ENCODE data around the gene TOPBP1.
"Not testable (repeated sequence)": the region's sequence is repeated elsewhere in the genome, so short reads cannot be mapped to it uniquely, and the experiment has no call there.

Gene TOPBP1

DNA sequence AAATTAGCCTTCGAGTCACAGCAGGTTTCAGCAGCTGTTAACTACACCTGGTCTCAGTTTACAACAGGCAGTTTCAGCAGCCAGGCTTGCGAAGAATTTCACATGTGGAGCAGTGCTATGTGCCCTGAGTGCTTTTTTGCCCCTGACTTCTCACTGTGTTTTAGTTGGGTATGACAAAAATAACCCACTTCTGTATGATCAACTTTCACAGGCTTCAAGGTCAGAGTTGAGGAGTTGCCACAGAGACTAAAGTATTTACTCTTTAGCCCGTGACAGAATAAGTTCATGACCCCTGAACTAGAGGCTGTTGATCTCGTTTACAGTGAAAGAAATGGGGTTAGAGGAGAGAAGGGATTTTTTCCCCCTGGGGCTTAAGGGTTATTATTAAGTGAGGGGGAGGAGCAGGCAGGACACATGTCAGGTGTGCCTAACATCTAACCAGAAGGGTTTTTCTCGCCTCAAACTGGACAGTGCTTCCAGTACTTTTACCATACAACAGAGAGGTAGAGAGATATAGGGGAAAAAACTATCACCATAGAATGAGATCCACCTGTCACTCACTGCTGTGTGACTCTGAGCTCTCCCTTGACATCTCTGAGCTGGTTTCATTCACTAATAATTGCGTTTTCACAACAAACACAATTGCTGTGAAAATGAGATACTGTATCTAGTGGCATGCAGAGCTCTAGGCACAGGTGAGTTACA lies 14.0 kb upstream of the TOPBP1 start:
- no peak for DNase-seq (ENCODE audit: low read depth)
- H3K4me3 ChIP-seq (ENCODE audit: low read depth, low read length): no peak overlapping the region

DNA sequence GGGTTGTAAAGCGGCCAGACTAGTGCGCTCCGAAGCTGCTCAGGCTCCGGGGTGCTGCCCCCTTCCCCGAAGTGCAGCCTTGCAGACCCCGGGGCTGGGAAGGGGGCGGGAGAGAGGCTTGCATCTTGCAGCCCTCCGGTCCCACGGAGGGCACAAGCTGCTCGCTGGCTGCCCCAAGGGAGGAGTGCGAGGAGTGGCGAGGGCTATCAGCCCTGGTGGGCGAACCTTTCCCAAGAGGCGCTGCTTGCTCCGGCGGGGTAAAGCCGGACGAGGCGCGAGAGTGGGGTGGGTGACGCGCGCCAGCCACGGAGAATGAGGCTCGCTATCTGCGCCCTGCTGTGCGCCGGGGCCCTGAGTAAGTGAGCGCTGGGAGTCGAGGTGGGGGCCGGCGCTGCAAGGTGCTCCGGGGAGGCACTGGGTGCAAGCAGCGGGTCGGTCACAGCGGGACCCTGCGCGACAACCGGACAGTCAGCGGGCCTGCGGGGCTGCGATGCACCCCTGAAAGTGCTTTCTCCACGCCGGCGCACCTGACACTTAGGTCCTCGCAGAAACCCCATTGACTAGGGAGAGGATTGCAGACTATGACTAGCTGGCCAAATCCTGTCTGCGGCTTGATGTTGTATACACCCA lies 12.7 kb upstream of the TOPBP1 start:
- no peak overlapping the region for H3K4me3 ChIP-seq (ENCODE audit: low read depth, low read length)
- no peak for DNase-seq (ENCODE audit: low read depth)

DNA sequence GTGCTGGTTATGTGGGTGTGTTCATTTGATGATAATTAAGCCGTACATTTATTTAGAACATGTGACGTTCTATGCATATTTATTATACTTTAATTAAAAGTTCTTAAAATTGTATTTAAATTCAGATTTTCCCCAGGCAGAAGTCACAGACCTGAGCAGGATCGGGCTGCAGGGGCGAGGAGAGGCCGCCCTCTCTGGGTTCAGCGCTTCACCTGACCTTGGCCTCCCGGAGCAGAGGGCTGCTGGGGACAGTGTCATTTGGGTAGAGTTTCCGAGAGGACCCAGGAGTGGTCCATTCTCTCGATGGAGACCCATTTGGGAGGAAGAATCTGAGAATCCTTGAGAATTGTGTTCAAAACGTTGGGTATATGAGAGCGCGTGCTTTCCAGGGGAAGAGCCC lies 12.0 kb upstream of the TOPBP1 start:
- no peak overlapping the region for H3K4me3 ChIP-seq (ENCODE audit: low read depth, low read length)
- no peak for DNase-seq (ENCODE audit: low read depth)

DNA sequence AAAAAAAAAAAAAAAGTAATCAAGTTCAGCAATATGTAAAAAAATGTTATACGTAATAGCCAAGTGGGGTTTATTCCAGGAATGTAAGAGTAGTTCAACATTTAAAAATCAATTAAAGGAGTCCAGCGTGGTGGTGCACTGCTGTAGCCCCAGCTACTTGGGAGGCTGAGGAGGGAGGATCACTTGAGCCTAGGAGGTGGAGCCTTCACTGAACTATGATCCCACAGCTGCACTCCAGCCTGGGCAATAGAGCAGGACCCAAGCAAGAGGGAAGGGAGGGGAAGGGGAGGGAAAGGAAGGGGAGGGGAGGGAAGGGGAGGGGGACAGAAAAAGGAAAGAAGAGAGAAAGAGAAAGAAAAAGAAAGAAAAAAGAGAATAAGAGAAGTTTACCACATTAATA lies 10.7 kb upstream of the TOPBP1 start:
- DNase-seq (ENCODE audit: low read depth): no peak
- H3K4me3 ChIP-seq (ENCODE audit: low read depth, low read length): no peak overlapping the region

DNA sequence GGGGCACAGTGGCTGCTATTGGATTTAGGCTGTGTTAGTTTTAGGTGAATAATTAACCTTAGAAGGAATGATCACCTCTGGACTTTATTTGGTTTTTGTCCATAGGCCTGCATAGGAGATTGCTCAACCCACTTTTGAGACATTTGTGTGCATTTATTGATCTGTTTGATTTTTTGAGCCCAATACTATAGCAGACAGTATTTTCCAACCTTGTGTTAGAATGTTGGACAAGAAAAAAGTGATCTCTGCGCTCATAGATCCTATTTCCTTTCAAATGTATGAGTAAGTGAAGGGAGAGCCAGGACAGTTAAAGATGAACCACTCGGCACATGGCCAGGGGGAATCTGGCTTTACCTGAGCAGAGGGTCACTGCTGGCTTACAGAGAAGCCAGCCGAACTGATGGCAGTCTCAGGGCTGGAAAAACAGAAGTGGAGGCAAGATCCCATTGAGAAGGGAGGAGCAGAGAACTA lies 8.8 kb upstream of the TOPBP1 start:
- no peak for DNase-seq (ENCODE audit: low read depth)
- no peak overlapping the region for H3K4me3 ChIP-seq (ENCODE audit: low read depth, low read length)

DNA sequence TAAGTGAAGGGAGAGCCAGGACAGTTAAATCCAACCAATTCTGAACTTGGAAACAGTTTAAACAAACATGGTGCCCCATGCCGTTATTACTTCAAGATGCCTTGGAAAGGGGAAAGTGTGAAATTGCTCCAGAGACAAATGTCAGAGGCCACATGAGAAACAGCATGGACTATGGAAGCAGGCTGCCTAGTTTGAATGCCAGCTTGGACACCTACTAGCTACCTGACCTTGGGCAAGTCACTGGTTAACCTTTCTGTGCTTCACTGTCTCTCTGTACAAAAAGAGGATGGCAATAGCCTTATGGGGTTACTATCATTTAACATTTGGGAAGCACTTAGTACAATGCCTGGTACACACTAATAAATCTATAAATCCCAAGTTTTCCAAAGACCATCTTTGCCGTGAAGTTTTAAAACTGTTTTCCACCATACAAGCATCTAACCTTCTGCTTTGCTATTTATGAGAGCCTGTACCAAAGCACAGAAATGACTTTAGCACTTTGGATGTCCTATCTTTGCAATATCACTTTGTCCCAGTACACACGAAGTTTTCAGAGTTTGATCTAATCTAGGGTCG lies 8.3 kb upstream of the TOPBP1 start:
- DNase-seq (ENCODE audit: low read depth): no peak
- H3K4me3 ChIP-seq (ENCODE audit: low read depth, low read length): no peak overlapping the region

DNA sequence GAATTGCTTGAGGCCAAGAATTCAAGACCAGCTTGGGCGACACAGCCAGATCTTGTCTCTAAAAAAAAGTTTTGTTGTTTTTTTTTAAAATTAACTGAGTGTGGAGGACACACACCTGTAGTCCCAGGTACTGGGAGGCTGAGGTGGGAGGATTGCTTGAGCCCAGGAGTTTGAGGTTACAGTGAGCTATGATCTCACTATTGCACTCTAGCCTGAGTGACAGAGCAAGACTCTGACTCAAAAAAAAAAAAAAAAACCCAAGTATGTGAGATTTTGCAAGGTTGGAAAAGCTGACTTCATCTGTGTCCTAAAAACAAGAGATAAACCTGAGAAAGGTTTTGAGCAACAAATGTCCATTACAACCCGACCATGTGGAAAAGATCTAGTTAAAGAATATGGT lies 5.4 kb upstream of the TOPBP1 start:
- H3K4me3 ChIP-seq (ENCODE audit: low read depth, low read length): no peak overlapping the region

DNA sequence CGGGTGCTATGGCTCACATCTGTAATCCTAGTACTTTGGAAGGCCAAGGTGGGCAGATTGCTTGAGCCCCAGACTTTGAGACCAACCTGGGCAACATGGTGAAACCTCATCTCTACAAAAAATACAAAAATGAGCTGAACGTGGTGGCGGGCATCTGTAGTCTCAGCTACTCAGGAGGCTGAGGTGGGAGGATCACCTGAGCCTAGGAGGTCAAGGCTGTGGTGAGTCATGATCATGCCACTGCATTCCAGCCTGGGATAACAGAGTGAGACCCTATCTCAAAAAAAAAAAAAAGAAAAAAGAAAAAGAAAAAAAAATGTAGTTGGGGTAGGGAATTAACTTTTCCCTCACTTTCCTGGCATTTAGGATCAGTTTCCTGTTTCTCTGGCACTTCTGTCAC lies 3.4 kb upstream of the TOPBP1 start:
- not testable (repeated sequence) for H3K4me3 ChIP-seq (ENCODE audit: low read depth, low read length); DNase-seq (ENCODE audit: low read depth)

More for the DNA sequence above, 5.4 kb upstream of the TOPBP1 start:
- no peak for DNase-seq (ENCODE audit: low read depth)

DNA sequence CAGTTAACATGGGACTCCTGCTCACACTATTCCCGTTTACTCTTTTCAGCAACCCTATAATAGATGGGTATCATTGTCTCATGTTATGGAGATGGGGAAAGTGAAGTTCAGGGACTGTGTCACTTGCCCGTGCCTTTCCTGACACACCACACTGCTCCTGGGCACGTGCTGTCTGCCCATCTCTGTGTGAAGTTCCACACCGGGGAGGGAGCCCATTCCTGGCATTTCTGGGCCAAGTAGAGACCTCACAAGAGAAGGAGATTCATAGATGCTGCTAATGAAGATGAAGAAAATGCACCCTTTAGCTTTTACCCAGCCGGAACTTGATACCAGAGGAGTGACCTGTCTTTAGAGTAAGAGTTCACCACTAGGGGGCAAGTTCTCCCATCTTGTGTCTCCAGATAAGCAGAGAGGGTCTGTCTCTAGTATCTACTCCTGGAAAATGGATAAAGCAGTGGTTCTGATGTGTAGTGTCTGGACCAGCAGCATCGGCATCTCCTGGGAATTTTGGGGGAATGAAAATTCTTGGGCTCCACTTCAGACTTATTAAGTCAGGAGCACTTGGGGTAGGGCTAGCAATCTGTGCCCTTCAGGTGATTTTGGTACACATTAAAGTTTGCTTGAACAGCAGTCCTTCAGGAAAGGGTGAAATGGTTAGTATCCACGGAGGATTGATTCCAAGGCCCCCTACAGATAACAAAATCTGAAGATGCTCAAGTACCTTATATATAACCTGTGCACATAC lies 2.0 kb upstream of the TOPBP1 start:
- DNase-seq (ENCODE audit: low read depth): peak; percentile 10
- no peak overlapping the region for H3K4me3 ChIP-seq (ENCODE audit: low read depth, low read length)

DNA sequence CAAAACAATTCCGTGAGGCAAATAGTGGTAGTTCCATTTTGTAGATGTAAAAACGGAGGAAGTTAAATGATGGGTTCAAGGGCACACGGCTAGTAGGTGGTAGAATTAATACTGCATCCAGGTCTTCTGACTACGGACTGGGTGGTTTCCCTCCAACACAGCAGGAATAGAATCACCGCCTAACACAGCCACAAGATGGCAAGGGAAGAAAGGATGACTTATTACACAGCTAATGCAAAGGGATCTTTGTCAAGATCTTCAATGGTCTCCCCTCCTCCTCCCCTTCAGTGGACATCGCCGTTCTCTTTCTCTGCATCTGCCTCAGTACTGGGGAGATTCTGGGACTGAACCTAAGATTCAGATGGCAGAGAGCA lies 524 bp upstream of the TOPBP1 start:
- no peak for DNase-seq (ENCODE audit: low read depth)

DNA sequence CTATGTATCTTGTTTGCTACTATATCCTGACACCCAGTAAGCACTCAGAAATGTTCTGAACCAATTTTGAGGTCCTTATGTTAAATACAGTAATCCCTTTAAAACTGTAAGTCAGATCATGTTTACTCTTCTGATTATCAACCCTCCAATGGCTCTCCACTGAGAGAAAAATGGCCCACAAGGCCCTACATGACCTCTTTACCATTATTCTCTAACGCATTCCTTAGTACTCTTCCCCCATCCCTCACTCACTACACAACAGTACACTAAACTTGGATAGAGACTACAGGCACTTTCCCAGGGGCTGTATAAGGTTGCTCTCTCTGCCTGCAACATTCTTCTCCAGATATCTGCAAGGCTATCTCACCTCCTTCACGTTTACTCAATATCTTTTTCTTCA lies 1.9 kb downstream of the TOPBP1 start:
- DNase-seq (ENCODE audit: low read depth): no peak
- H3K4me3 ChIP-seq (ENCODE audit: low read depth, low read length): no peak overlapping the region

More for the DNA sequence above, 524 bp upstream of the TOPBP1 start:
- H3K4me3 ChIP-seq (ENCODE audit: low read depth, low read length): peak overlapping the region; percentile 95

DNA sequence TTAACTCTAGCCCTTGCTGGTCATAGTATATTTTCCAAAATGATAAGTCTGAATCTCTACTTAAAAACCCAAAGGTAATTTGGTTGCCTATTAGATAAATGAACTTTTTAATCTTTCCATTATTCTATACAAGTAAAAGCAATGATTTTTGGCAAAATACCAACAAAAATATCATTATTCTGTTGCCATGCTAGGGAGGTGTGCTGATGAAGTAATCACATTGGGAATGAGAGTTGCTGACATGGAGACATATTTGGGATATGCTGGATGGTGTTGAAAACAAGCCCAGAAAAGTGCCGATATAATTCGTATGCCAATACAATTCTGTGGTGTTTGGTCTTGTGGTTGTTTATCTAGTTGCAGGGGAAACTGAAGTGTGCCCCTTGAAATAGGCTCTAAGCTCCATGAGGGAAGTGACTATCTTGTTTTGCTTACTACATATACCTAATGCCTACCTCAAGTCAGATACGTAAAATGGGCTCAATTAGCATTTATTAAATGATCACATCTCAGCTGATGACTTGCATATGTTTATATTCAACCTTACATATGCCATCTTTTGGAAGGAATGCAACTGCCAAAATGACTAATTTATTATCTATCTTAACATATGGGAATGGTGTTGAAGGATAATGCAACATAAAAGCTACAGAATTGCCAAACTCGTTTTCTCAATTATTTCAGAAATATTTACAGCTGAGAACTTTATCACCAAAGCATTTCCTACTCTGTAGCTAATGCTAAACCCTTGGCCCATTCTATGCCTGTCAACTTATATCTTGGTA lies 5.8 kb downstream of the TOPBP1 start:
- no peak for DNase-seq (ENCODE audit: low read depth)
- H3K4me3 ChIP-seq (ENCODE audit: low read depth, low read length): no peak overlapping the region

DNA sequence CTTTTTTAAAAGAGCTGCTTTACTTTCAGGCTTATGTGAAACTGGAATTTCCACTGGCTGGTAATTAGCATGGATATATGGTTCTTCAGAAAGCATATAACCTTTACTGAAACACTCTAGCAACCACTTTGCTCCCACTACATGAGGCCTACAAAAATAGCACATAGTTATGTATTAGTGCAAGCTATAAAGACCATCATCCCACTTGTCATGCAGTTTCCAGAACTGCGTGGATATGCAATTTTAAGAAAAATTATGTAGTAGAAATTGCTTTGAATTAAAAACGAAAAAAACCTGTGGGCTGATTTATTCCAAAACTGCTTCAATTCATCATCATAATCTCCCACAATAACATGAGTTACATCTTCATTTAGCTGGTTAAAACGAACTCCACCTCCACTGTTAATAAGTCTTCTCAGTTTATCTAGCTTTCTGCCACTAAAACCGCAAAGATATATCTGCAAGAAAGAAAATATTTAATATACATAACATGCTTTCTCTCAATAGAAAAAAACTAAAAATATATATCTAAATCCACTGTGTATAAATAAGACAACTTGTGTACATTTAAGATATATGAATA lies 12.2 kb downstream of the TOPBP1 start:
- DNase-seq (ENCODE audit: low read depth): no peak
- no peak overlapping the region for H3K4me3 ChIP-seq (ENCODE audit: low read depth, low read length)

DNA sequence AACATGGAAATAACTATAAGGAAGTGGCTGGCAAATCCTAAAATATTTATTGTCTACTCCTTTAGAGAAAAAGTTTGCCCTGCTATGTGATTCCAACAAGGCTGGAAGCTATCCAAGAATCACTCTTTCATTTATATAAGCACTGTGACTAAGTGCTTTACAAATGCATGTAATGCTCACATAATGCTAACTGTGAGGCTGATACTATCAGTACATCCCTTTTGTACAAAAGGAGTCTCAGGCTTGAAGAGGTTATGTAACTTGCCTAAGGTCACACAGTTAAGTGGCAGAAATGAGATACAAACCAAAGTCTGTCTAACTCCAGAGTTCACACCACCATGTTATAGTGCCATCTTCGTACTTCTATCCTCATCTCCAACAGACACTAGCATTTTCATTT lies 17.0 kb downstream of the TOPBP1 start:
- peak; percentile 73 for DNase-seq (ENCODE audit: low read depth)
- H3K4me3 ChIP-seq (ENCODE audit: low read depth, low read length): no peak overlapping the region

DNA sequence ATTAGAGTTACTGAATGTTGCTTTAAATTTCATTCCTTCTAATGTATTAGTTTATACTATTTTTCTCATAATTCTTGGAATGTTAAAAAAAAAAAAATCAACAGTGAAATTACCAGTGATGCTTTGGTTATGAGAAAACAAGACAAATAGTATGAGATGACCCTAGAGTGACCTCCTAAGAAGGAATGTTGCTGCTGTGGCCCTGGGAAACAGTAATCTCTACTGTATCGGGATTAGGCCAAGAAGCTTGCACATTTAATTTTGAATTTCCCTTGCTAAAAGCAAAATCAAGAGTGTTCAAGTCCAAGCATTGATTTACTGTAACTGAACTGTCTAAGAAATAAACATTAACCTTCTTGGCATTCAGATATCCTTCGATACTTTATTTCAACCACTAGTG lies 18.1 kb downstream of the TOPBP1 start:
- H3K4me3 ChIP-seq (ENCODE audit: low read depth, low read length): no peak overlapping the region
- no peak for DNase-seq (ENCODE audit: low read depth)

DNA sequence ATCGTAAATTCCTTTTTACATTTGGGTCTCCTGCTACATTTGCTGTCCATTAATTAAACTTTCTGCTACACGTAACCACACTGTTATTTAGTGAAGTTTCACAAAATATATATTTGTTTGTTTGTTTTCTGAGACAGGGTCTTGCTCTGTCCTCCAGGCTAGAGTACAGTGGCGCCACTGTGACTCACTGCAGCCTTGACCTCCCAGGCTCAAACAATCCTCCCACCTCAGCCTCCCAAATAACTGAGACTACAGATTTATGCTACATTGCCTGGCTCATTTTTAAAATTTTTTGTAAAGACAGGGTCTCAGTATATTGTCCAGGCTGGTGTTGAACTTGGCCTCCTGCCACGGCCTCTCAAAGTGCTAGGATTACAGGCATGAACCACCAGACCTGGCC lies 20.5 kb downstream of the TOPBP1 start:
- DNase-seq (ENCODE audit: low read depth): no peak
- H3K4me3 ChIP-seq (ENCODE audit: low read depth, low read length): no peak overlapping the region

DNA sequence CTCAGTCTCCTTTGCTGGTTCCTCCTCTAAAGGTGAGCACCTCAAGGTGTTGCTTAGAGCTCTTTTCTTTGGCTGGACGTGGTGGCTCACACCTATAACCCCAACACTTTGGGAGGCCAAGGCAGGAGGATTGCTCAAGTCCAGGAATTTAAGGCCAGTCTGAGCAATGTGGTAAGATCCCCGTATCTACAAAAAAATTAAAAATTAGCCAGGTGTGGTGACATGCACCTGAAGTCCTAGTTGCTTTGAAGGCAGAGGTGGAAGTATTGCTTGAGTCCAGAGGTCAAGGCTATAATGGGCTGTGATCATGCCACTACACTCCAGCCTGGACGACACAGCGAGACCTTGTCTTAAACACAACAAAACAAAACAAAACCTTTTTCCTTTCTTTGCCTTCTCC lies 28.3 kb downstream of the TOPBP1 start:
- H3K4me3 ChIP-seq (ENCODE audit: low read depth, low read length): no peak overlapping the region
- no peak for DNase-seq (ENCODE audit: low read depth)

DNA sequence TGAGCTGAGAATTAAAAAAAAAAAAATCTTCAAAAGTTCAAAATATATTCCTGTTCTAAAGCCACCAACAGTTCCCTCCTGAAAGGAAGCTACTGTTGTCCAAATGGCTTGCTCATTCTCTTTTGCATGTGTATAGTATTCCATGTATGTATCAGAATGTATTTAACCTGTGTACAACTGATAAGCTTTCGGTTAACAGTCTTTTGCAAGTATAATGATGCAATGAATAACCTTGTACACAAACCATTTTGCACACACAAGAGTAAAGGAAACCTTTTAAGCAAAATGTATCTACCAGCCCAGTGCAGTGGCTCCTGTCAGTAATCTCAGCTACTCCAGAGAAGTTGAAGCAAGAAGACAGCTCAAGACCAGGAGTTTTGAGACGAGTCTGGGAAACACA lies 32.6 kb downstream of the TOPBP1 start:
- no peak for DNase-seq (ENCODE audit: low read depth)

DNA sequence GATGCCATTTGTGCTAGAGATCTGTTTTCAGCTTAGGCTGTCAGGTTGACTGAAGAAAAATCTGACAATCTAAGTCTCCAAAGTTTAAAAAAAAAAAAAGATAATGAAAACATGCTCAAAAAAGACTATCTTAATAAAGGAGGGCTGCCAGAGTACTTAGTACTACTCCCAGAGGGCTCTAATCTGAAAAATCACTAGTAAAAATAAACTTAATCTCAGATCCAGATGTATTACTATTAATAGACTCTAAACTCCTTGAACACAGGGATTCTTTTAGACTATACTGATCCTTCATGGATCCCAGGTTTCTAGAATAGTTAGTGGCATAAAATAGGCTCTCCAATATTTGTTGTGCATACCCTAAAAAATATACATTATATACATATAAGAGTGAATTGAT lies 34.0 kb downstream of the TOPBP1 start:
- DNase-seq (ENCODE audit: low read depth): no peak

More for the DNA sequence above, 32.6 kb downstream of the TOPBP1 start:
- no peak overlapping the region for H3K4me3 ChIP-seq (ENCODE audit: low read depth, low read length)

More for the DNA sequence above, 34.0 kb downstream of the TOPBP1 start:
- no peak overlapping the region for H3K4me3 ChIP-seq (ENCODE audit: low read depth, low read length)
